Stomach (tissue), 4 donors: ENCODE measurements around the gene PCSK7.

Experiments used
- POLR2A ChIP-seq, 4 donors: fragments of 450-650 bp; IDR thresholded peaks; one replicate each; pipeline ENCODE4 v1.6.1; 2016; ENCODE audit warnings: antibody characterized with exemption in 4 of 4, control low read depth in 2 of 4, mild to moderate bottlenecking in 1 of 4, moderate library complexity in 1 of 4
- POLR2AphosphoS5 ChIP-seq, 3 donors: sonication (generic); formaldehyde crosslinking; IDR thresholded peaks; one replicate each; pipeline ENCODE4 v1.6.1; 2016; ENCODE audit warnings: antibody characterized with exemption in 3 of 3
- TF ChIP-seq, protein P1 (sequence below), 7 experiments: fragments of 450-650 bp in 4 of 7; fragments of 200-600 bp in 3 of 7; sonication (generic) in 3 of 7; IDR thresholded peaks; one replicate each; pipeline ENCODE4 v1.5.1; 2016 to 2019; ENCODE audit warnings: antibody characterized with exemption in 7 of 7, control low read depth in 2 of 7, mild to moderate bottlenecking in 1 of 7

DNA sequence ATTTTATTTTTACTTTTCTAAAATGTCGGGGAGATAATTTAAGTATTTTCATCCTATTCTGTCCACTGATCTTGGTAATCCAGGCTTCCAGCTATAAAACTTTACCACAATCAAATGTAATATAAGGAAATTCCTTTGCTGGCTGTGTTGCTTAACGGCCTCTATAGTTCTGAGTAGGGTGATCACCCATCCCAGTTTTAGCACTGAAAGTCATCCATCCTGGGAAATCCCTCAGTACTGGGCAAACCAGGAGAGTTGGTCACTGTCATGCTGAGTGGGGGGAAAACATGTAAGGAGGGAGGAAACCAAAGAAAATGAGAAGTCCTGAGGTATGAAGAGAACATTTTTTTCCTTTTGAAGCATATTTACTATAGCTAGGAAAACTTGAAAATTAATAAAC, 46.5 kb upstream of the PCSK7 start:
- TF ChIP-seq, protein P1, sequence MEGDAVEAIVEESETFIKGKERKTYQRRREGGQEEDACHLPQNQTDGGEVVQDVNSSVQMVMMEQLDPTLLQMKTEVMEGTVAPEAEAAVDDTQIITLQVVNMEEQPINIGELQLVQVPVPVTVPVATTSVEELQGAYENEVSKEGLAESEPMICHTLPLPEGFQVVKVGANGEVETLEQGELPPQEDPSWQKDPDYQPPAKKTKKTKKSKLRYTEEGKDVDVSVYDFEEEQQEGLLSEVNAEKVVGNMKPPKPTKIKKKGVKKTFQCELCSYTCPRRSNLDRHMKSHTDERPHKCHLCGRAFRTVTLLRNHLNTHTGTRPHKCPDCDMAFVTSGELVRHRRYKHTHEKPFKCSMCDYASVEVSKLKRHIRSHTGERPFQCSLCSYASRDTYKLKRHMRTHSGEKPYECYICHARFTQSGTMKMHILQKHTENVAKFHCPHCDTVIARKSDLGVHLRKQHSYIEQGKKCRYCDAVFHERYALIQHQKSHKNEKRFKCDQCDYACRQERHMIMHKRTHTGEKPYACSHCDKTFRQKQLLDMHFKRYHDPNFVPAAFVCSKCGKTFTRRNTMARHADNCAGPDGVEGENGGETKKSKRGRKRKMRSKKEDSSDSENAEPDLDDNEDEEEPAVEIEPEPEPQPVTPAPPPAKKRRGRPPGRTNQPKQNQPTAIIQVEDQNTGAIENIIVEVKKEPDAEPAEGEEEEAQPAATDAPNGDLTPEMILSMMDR (IDR thresholded peaks at IDR 0.05) = no peak
- TF ChIP-seq POLR2A (IDR thresholded peaks at IDR 0.05) = no peak
- no peak for TF ChIP-seq POLR2AphosphoS5 (IDR thresholded peaks at IDR 0.05)
